Measurements from ENCODE around the gene SVEP1. TPM values are rescaled to one million over a fixed set of nuclear protein-coding genes. Genes with fewer than 3 reads are reported as not detected.
"Not testable (repeated sequence)": the region's sequence is repeated elsewhere in the genome, so short reads cannot be mapped to it uniquely, and the experiment has no call there.

SVEP1 gene
- total RNA-seq, 1 donor from 2014 or later: 41.8 TPM

DNA sequence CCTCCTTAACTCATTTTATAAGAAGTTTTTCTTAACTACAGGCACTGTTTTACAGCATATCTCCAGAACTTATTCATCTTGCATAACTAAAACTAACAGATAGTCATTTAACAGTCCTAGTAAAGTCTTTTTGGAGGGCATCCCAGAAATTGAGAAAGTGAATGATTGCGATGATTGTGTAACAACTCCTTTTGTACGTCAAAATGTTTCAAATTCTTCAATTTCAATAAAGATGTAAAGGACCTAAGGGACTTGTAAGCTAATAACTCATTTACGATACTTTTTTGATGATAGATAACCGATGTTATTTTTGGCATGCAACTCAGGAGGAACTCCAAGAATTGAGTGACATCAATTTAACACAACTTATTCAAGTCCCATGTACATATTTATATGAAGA is 42.7 kb downstream of the SVEP1 start:
- Histone ChIP-seq H3K4me1 (peaks cover 0 to 31% of the 10 kb centered on the region in 2 donors), H3K9me3 (no peaks in the 10 kb centered on the region), H3K27me3 (no peaks in the 10 kb centered on the region), H3K36me3 (no peaks in the 10 kb centered on the region), H3K27ac (no peak overlapping the region), H3K4me3 (no peak overlapping the region)
- TF ChIP-seq, protein P1, sequence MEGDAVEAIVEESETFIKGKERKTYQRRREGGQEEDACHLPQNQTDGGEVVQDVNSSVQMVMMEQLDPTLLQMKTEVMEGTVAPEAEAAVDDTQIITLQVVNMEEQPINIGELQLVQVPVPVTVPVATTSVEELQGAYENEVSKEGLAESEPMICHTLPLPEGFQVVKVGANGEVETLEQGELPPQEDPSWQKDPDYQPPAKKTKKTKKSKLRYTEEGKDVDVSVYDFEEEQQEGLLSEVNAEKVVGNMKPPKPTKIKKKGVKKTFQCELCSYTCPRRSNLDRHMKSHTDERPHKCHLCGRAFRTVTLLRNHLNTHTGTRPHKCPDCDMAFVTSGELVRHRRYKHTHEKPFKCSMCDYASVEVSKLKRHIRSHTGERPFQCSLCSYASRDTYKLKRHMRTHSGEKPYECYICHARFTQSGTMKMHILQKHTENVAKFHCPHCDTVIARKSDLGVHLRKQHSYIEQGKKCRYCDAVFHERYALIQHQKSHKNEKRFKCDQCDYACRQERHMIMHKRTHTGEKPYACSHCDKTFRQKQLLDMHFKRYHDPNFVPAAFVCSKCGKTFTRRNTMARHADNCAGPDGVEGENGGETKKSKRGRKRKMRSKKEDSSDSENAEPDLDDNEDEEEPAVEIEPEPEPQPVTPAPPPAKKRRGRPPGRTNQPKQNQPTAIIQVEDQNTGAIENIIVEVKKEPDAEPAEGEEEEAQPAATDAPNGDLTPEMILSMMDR (IDR thresholded peaks at IDR 0.05): no peak
- intact Hi-C loops (cut with DNase I): loop anchor here (5.0 kb wide), 1 partner anchor 85 kb away; no protein-coding TSS in a partner anchor
- DNase-seq (ENCODE audit: low spot score in 2 of 2): no peak

DNA sequence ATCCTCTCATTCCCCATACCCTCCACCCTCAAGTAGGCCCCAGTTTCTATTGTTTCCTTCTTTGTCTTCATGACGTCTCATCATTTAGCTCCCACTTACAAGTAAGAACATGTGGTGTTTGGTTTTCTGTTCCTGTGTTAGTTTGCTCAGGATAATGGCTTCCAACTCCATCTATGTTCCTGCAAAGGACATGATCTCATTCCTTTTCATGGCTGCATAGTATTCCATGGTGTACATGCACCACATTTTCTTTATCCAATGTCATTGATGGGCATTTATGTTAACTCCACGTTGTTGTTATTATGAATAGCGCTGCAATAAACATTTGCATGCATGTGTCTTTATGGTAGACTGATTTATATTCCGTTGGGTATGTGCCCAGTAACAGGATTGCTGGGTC is 45.4 kb downstream of the SVEP1 start:
- H3K4me1 ChIP-seq: peaks cover 0 to 30% of the 10 kb centered on the region in 2 donors
- H3K36me3 ChIP-seq; H3K27me3 ChIP-seq; intact Hi-C loops (cut with DNase I); H3K27ac ChIP-seq; H3K4me3 ChIP-seq; DNase-seq (ENCODE audit: low spot score in 2 of 2); H3K9me3 ChIP-seq: not testable (repeated sequence)

DNA sequence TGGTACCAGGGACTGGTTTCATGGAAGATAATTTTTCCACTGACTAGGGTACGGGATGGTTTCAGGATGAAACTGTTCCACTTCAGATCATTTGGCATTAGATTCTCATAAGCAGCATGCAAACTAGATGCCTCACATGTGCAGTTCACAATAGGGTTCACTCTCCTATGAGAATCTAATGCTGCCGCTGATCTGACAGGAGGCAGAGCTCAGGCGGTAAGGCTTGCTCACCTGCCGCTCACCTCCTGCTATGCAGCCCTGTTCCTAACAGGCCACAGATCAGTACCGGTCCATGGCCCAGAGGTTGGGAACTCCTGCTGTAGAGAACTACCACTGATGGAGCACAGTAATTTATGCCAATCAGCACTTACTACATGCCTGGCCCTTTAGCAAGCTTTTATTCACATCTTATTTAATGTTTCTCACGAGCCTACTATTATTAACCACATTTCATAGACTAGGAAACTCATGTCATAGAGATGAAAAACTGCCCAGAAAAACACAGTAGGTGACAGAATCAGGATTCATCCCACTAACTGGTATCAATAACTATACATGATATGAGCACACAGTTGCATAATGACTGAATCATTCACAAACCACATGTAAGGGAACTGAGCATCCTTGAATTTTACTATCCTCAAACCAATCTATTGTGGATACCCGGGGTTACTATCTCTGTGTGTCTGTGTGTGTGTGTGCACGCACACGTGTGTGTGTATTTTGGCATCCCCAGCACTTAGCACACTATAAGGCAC is 46.5 kb downstream of the SVEP1 start:
- TF ChIP-seq, protein P1 (IDR thresholded peaks at IDR 0.05): no peak
- Histone ChIP-seq H3K27ac (no peak overlapping the region), H3K4me3 (no peak overlapping the region), H3K36me3 (no peaks in the 10 kb centered on the region), H3K27me3 (no peaks in the 10 kb centered on the region), H3K9me3 (peaks cover 0 to 9% of the 10 kb centered on the region in 2 donors), H3K4me1 (peaks cover 0 to 20% of the 10 kb centered on the region in 2 donors)
- intact Hi-C loops (cut with DNase I): no loop called here
- DNase-seq (ENCODE audit: low spot score in 2 of 2): no peak

DNA sequence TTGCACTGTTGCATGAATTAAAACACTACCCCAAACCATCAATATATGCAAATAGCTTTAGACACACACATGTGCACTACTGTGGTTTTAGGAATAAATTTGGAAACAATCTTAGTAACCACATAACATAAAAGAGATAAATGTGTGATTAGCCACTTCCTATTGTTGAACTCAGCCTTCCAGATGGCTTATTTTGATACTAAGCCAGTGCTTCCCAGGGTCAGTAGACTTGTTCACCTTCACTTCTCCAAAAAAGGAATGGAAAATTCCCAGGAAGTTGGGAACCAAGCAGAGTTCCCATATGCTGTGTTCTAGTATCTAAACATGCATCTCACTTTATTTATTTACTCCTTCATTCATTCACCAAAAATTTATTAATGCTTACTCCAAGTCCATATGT is 47.8 kb downstream of the SVEP1 start:
- no peaks in the 10 kb centered on the region for H3K36me3 ChIP-seq
- DNase-seq (ENCODE audit: low spot score in 2 of 2): no peak
- H3K4me1 ChIP-seq: peaks cover 0 to 8% of the 10 kb centered on the region in 2 donors
- intact Hi-C loops (cut with DNase I): no loop called here
- no peaks in the 10 kb centered on the region for H3K27me3 ChIP-seq
- TF ChIP-seq, protein P1 (IDR thresholded peaks at IDR 0.05): no peak
- peaks cover 0 to 9% of the 10 kb centered on the region in 2 donors for H3K9me3 ChIP-seq
- H3K27ac ChIP-seq: no peak overlapping the region
- H3K4me3 ChIP-seq: no peak overlapping the region

DNA sequence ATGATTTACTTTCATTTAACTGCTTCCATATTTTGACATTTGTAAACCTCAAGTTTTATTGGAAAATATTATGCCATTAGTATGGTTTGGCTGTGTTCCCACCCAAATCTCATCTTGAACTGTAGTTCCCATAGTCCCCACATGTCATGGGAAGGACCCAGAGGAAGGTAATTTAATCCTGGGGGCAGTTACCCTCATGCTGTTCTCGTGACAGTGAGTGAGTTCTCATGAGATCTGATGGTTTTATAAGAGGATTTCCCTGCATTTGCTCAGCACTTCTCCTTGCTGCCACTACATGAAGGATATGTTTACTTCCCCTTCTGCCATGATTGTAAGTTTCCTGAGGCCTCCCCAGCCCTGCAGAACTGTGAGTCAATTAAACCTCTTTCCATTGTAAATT is 48.3 kb downstream of the SVEP1 start:
- H3K9me3 ChIP-seq; DNase-seq (ENCODE audit: low spot score in 2 of 2); H3K27ac ChIP-seq; H3K4me3 ChIP-seq; H3K4me1 ChIP-seq; intact Hi-C loops (cut with DNase I); H3K36me3 ChIP-seq; H3K27me3 ChIP-seq: not testable (repeated sequence)

DNA sequence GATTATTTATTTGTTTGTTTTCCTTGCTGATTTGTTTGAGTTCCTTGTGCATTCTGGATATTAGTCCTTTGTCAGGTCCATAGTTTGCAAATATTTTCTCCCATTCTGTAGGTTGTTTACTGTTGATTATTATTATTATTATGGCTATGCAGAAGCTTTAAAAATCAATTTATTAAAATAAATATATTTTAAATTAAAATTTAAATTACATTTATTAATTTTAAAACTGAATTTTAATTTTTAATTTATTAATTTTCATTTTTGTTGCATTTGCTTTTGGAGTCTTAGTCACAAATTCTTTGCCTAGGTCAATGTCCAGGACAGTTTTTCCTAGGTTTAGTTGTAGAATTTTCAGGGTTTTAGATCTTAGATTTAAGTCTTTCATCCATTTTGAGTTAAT is 50.9 kb downstream of the SVEP1 start:
- intact Hi-C loops (cut with DNase I): no loop called here
- Histone ChIP-seq H3K9me3 (peaks cover 0 to 15% of the 10 kb centered on the region in 2 donors), H3K27ac (no peak overlapping the region), H3K4me3 (no peak overlapping the region), H3K36me3 (no peaks in the 10 kb centered on the region), H3K4me1 (no peaks in the 10 kb centered on the region), H3K27me3 (no peaks in the 10 kb centered on the region)
- DNase-seq (ENCODE audit: low spot score in 2 of 2): no peak
- TF ChIP-seq, protein P1 (IDR thresholded peaks at IDR 0.05): no peak
